ENCODE results near the gene DLGAP1. TPM values are rescaled to one million over a fixed set of nuclear protein-coding genes. Genes with fewer than 3 reads are reported as not detected.
"Not testable (repeated sequence)": the region's sequence is repeated elsewhere in the genome, so short reads cannot be mapped to it uniquely, and the experiment has no call there.

The DLGAP1 gene
- total and polyA plus RNA-seq, 3 experiments from 2014 or later: 0.07 to 0.46 TPM; not detected in 1

DNA sequence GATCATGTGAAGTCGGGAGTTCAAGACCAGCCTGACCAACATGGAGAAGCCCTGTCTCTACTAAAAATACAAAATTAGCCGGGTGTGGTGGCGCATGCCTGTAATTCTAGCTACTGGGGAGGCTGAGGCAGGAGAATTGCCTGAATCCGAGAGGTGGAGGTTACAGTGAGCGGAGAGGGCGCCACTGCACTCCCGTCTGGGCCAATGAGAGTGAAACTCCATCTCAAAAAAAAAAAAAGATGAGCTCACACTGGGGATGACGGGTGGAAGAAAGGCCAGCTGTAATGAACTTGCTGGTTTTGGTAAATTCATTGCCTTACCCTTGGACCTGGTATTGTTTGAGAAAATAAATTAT lies 847.0 kb downstream of the DLGAP1 start:
- H3K27me3 ChIP-seq (ENCODE audit: insufficient read depth, low read length, poor library complexity, severe bottlenecking); DNase-seq; H3K9me3 ChIP-seq (ENCODE audit: low read length); H3K36me3 Mint-ChIP-seq; H3K4me3 ChIP-seq (ENCODE audit: low read length); H3K4me3 Mint-ChIP-seq; H3K36me3 ChIP-seq (ENCODE audit: insufficient read depth, low read length); H3K27me3 Mint-ChIP-seq; H3K9me3 Mint-ChIP-seq: not testable (repeated sequence)
- POLR2A ChIA-PET: interaction anchor here (4.5 kb wide), 1 partner anchor 13 kb away, joined by 56 read pairs; no protein-coding TSS in a partner anchor
- H3K27ac Mint-ChIP-seq: peak overlapping the region in 1 of 8 donors; percentile 84
- Histone ChIP-seq H3K4me1 (ENCODE audit: insufficient read depth, low read length) (peaks cover 39% of the 10 kb centered on the region), H3K27ac (ENCODE audit: low read depth, low read length) (peak overlapping the region; percentile 94)
- CTCF ChIA-PET: interaction anchor here (1.0 to 1.4 kb wide), 3 partner anchors 13 to 56 kb away, joined by 3 to 6 read pairs (median 3); no protein-coding TSS in a partner anchor
- peaks cover 15 to 18% (median 15%) of the 10 kb centered on the region in 3 donors for H3K4me1 Mint-ChIP-seq

DNA sequence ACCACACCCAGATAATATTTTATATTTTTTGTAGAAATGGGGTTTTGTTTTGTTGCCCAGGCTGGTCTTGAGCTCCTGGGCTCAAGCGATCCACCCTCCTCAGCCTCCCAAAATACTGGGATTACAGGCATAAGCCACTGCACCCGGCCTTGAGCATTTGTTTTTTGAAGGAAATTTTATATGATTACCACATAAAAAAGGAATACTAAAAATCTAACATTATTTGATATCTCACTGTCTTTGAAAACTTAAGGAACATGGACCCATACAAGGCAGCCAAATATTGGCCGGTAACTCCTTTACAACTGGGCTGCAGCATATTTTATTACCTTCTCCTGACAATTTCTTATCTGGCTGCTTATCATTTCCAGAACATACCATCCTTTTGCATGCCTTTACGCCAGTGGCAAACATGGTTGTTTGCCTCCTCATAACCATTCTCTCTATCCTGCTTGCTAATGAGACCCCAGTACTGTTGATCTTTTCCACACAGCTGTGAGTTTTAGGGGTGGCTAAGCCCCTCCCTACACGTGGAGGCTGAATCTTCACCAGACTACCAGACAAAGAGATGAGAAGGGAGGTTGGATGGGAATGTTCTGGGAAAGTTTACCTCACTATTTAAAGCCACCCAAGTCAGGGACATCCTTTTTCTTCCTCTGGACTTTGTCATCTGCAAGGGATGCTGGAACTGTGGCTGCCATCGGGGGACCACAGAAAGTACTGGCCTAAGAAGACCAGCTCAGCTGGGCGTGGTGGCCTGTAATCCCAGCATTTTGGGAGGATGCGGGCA lies 847.6 kb downstream of the DLGAP1 start:
- peak overlapping the region in 1 of 7 donors; percentile 17 for H3K4me3 Mint-ChIP-seq
- CTCF ChIA-PET: interaction anchor here (1.3 to 3.2 kb wide), 2 partner anchors 12 to 57 kb away, joined by 3 to 39 read pairs; no protein-coding TSS in a partner anchor
- Histone ChIP-seq H3K9me3 (ENCODE audit: low read length) (no peaks in the 10 kb centered on the region), H3K4me1 (ENCODE audit: insufficient read depth, low read length) (peaks cover 44% of the 10 kb centered on the region), H3K27me3 (ENCODE audit: insufficient read depth, low read length, poor library complexity, severe bottlenecking) (no peaks in the 10 kb centered on the region), H3K36me3 (ENCODE audit: insufficient read depth, low read length) (no peaks in the 10 kb centered on the region), H3K4me3 (ENCODE audit: low read length) (no peak overlapping the region), H3K27ac (ENCODE audit: low read depth, low read length) (peak overlapping the region; percentile 94)
- DNase-seq: no peak
- POLR2A ChIA-PET: interaction anchor here (4.5 kb wide), 1 partner anchor 13 kb away, joined by 56 read pairs; no protein-coding TSS in a partner anchor
- H3K9me3 Mint-ChIP-seq: no peaks in the 10 kb centered on the region
- H3K27me3 Mint-ChIP-seq: no peaks in the 10 kb centered on the region
- peak overlapping the region in 4 of 8 donors; percentile 25 to 76 (median 48) for H3K27ac Mint-ChIP-seq
- H3K4me1 Mint-ChIP-seq: peaks cover 15 to 18% (median 15%) of the 10 kb centered on the region in 3 donors
- no peaks in the 10 kb centered on the region for H3K36me3 Mint-ChIP-seq

DNA sequence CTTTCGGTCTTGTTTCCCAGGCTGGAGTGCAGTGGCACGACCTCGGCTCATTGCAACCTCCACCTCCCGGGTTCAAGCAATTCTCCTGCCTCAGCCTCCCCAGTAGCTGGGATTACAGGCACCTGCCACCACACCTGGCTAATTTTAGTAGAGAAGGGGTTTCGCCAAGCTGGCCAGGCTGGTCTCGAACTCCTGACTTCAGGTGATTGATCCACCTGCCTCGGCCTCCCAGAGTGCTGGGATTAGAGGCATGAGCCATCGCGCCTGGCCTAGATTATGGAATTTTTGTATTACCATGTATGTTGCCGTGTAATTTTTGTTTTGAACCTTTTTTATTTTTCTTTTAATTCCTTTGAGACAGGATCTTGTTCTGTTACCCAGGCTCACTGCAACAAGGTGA lies 848.2 kb downstream of the DLGAP1 start:
- H3K36me3 Mint-ChIP-seq; H3K27me3 Mint-ChIP-seq; H3K27me3 ChIP-seq (ENCODE audit: insufficient read depth, low read length, poor library complexity, severe bottlenecking); H3K36me3 ChIP-seq (ENCODE audit: insufficient read depth, low read length); H3K9me3 ChIP-seq (ENCODE audit: low read length); H3K9me3 Mint-ChIP-seq; H3K4me3 ChIP-seq (ENCODE audit: low read length); DNase-seq: not testable (repeated sequence)
- peak overlapping the region; percentile 94 for H3K27ac ChIP-seq (ENCODE audit: low read depth, low read length)
- peaks cover 18 to 22% (median 19%) of the 10 kb centered on the region in 3 donors for H3K4me1 Mint-ChIP-seq
- ChIA-PET CTCF (interaction anchor here (1.1 to 3.2 kb wide), 3 partner anchors 12 to 155 kb away, joined by 3 to 39 read pairs (median 15); no protein-coding TSS in a partner anchor), POLR2A (interaction anchor here (0.6 to 4.5 kb wide), 3 partner anchors 12 to 154 kb away, joined by 3 to 56 read pairs (median 5); no protein-coding TSS in a partner anchor)
- H3K27ac Mint-ChIP-seq: peak overlapping the region in 2 of 8 donors; percentile 31 to 55
- peaks cover 44% of the 10 kb centered on the region for H3K4me1 ChIP-seq (ENCODE audit: insufficient read depth, low read length)
- H3K4me3 Mint-ChIP-seq: peak overlapping the region in 1 of 7 donors; percentile 52

- POLR2A ChIA-PET: interaction anchor here (0.7 to 4.5 kb wide), 7 partner anchors 11 to 969 kb away, joined by 3 to 56 read pairs (median 7); partner anchors contain the start of gene TGIF1
- no peaks in the 10 kb centered on the region for H3K36me3 ChIP-seq (ENCODE audit: insufficient read depth, low read length)
- Mint-ChIP-seq H3K36me3 (no peaks in the 10 kb centered on the region), H3K27ac (no peak overlapping the region), H3K4me1 (peaks cover 18 to 23% (median 19%) of the 10 kb centered on the region in 3 donors), H3K27me3 (no peaks in the 10 kb centered on the region), H3K9me3 (no peaks in the 10 kb centered on the region), H3K4me3 (no peak overlapping the region)
- H3K27me3 ChIP-seq (ENCODE audit: insufficient read depth, low read length, poor library complexity, severe bottlenecking): no peaks in the 10 kb centered on the region
- H3K9me3 ChIP-seq (ENCODE audit: low read length): no peaks in the 10 kb centered on the region
- peaks cover 44% of the 10 kb centered on the region for H3K4me1 ChIP-seq (ENCODE audit: insufficient read depth, low read length)
- CTCF ChIA-PET: interaction anchor here (0.6 to 3.2 kb wide), 8 partner anchors 11 to 154 kb away, joined by 3 to 39 read pairs (median 3); no protein-coding TSS in a partner anchor
- peak overlapping the region; percentile 57 for H3K4me3 ChIP-seq (ENCODE audit: low read length)
- DNase-seq: peak in 3 of 5 donors; percentile 41 to 57 (median 55)
- H3K27ac ChIP-seq (ENCODE audit: low read depth, low read length): peak overlapping the region; percentile 94
These were observed 849.1 kb downstream of the DLGAP1 start for GRCh38 chr18:3605954-3606443.

DNA sequence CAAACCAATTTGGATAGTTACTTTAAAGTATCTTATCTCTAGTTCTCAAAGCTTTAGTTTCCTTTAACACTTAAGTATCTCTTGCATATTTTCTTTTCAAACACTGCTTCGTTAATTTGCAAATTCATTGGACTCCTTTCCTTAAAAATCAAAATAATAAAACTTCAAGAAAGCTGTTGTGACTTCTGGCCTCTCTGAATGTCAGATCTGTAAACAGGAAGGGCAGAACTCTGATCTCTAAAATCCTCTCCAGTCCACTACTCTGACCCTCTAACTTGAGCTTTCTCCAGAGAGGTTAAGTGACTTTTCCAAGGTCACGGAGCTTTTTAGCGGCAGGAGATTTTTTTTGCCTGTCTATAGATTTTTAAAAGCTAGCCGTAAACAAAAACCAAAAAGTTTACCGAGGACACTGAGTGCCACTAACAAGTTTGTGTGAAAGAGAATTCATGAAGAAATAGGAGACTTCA lies 849.6 kb downstream of the DLGAP1 start:
- peak overlapping the region; percentile 57 for H3K4me3 ChIP-seq (ENCODE audit: low read length)
- no peak overlapping the region for H3K27ac Mint-ChIP-seq
- POLR2A ChIA-PET: interaction anchor here (0.7 to 4.5 kb wide), 6 partner anchors 11 to 969 kb away, joined by 3 to 56 read pairs (median 8); partner anchors contain the start of gene TGIF1

GRCh38 chr18:3604498-3605408 lies 850.4 kb downstream of the DLGAP1 start:
- Mint-ChIP-seq H3K4me3 (no peak overlapping the region), H3K4me1 (peaks cover 13 to 15% (median 15%) of the 10 kb centered on the region in 3 donors), H3K36me3 (no peaks in the 10 kb centered on the region), H3K27ac (no peak overlapping the region), H3K27me3 (no peaks in the 10 kb centered on the region), H3K9me3 (no peaks in the 10 kb centered on the region)
- Histone ChIP-seq H3K9me3 (ENCODE audit: low read length) (no peaks in the 10 kb centered on the region), H3K27me3 (ENCODE audit: insufficient read depth, low read length, poor library complexity, severe bottlenecking) (no peaks in the 10 kb centered on the region), H3K4me3 (ENCODE audit: low read length) (peak overlapping the region; percentile 57), H3K4me1 (ENCODE audit: insufficient read depth, low read length) (peaks cover 44% of the 10 kb centered on the region), H3K27ac (ENCODE audit: low read depth, low read length) (peak overlapping the region; percentile 94), H3K36me3 (ENCODE audit: insufficient read depth, low read length) (no peaks in the 10 kb centered on the region)
- POLR2A ChIA-PET: interaction anchor here (0.9 to 4.5 kb wide), 8 partner anchors 10 to 352 kb away, joined by 3 to 56 read pairs (median 8); partner anchors contain the start of gene TGIF1
- CTCF ChIA-PET: interaction anchor here (0.9 to 3.2 kb wide), 9 partner anchors 10 to 307 kb away, joined by 3 to 41 read pairs (median 10); no protein-coding TSS in a partner anchor
- peak in 2 of 5 donors; percentile 38 to 48 for DNase-seq

More for the DNA sequence above, 849.6 kb downstream of the DLGAP1 start:
- DNase-seq: no peak
- CTCF ChIA-PET: interaction anchor here (0.8 to 3.2 kb wide), 6 partner anchors 10 to 151 kb away, joined by 3 to 39 read pairs (median 3); no protein-coding TSS in a partner anchor
- H3K4me1 Mint-ChIP-seq: peaks cover 18 to 23% (median 19%) of the 10 kb centered on the region in 3 donors
- Histone ChIP-seq H3K27ac (ENCODE audit: low read depth, low read length) (peak overlapping the region; percentile 94), H3K36me3 (ENCODE audit: insufficient read depth, low read length) (no peaks in the 10 kb centered on the region), H3K4me1 (ENCODE audit: insufficient read depth, low read length) (peaks cover 44% of the 10 kb centered on the region), H3K27me3 (ENCODE audit: insufficient read depth, low read length, poor library complexity, severe bottlenecking) (no peaks in the 10 kb centered on the region), H3K9me3 (ENCODE audit: low read length) (no peaks in the 10 kb centered on the region)
- H3K27me3 Mint-ChIP-seq: no peaks in the 10 kb centered on the region
- no peaks in the 10 kb centered on the region for H3K9me3 Mint-ChIP-seq
- H3K4me3 Mint-ChIP-seq: no peak overlapping the region
- no peaks in the 10 kb centered on the region for H3K36me3 Mint-ChIP-seq

GRCh38 chr18:3604235-3604497 lies 850.9 kb downstream of the DLGAP1 start:
- H3K4me3 Mint-ChIP-seq: no peak overlapping the region
- H3K27me3 Mint-ChIP-seq: no peaks in the 10 kb centered on the region
- H3K27ac ChIP-seq (ENCODE audit: low read depth, low read length): peak overlapping the region; percentile 94
- H3K4me1 ChIP-seq (ENCODE audit: insufficient read depth, low read length): peaks cover 44% of the 10 kb centered on the region
- POLR2A ChIA-PET: interaction anchor here (0.9 to 2.9 kb wide), 4 partner anchors 10 to 155 kb away, joined by 4 to 36 read pairs (median 16); partner anchors contain the start of gene TGIF1
- H3K27ac Mint-ChIP-seq: no peak overlapping the region
- CTCF ChIA-PET: interaction anchor here (0.9 to 2.6 kb wide), 6 partner anchors 11 to 307 kb away, joined by 4 to 41 read pairs (median 9); no protein-coding TSS in a partner anchor
- no peaks in the 10 kb centered on the region for H3K9me3 ChIP-seq (ENCODE audit: low read length)
- no peaks in the 10 kb centered on the region for H3K9me3 Mint-ChIP-seq
- peaks cover 13 to 15% (median 15%) of the 10 kb centered on the region in 3 donors for H3K4me1 Mint-ChIP-seq
- H3K36me3 ChIP-seq (ENCODE audit: insufficient read depth, low read length): no peaks in the 10 kb centered on the region
- no peaks in the 10 kb centered on the region for H3K27me3 ChIP-seq (ENCODE audit: insufficient read depth, low read length, poor library complexity, severe bottlenecking)
- peaks cover 0 to 2% (median 0%) of the 10 kb centered on the region in 3 donors for H3K36me3 Mint-ChIP-seq
- no peak for DNase-seq
- peak overlapping the region; percentile 57 for H3K4me3 ChIP-seq (ENCODE audit: low read length)

Data from CD8-positive, alpha-beta memory T cell (primary cell).